Stimulated activated CD8-positive, alpha-beta memory T cell treated with anti-CD3 and anti-CD28 coated beads, Interleukin-4, amount 100 ng/mL, for 4 hours (primary cell): ENCODE data around the gene FBXO24.
A peak's percentile ranks its signal among the peaks of the same experiment; 100 is the strongest.

ENCODE experiments used
- DNase-seq, 2 donors: peaks; one replicate each; pipeline ENCODE4 v3.0.0-alpha.2; 2020; ENCODE audit warnings: low read depth in 2 of 2, low spot score in 1 of 2

FBXO24 gene

DNA sequence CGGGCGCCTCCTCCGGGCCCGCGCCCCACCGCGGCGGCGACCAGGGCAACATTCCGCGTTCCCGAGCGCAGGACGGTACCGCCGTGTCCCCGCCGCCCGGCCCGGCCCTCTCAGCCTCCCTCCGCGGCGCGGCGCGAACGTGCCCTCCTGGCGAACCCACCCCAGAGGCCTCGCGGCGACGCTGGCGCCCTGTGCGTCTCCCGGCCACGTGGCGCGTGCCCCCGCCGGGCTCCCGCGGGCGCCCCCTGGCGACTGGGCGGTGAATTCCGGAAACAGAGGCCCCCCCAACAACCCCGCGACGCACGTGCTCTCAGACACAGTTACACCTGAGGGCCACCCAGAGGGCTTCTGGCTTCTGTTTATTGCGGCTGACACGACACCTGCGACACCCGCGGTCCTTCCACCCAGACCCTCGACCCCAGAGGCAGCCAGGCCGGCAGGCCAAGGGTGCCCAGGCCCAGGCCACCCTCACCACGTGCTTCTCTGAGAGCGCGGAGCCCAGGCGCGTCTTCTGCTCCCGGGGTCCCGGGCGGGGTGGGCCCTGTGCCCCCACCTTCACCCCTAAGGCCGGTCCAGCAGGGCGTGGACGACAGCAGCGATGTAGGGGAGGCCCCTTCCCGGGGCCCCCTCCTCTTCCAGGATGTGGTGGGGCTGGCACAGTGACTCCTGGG is 12.3 kb upstream of the FBXO24 start, which contains the start of gene SAP25:
SAP25 (minus strand) TSS at position 210 of the 671 bp plus-strand sequence; CDS start at position 52, 158 bp downstream.
- DNase-seq = no peak

GRCh38 chr7:100574362-100575205 is 11.5 kb upstream of the FBXO24 start:
- no peak for DNase-seq

DNA sequence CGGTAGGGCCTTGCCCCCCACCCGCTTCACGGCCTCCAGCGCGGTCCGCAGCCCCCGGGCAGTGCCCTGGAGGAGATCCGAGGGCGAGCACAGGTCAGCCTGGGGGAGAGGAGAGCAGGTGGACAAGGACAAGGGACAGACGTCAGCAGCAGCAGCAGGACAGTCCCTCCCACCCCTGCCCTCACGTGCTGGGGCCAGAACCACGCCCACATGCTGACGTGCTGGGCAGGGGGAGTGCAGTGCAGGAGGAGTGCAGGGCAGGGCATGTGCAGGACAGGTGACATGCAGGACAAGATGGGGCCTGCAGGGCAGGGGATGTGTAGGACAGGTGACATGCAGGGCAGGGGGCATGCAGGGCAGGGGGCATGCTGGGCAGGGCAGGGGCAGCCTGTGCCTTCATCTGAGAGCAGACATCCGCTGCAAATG is 10.9 kb upstream of the FBXO24 start:
- no peak for DNase-seq

DNA sequence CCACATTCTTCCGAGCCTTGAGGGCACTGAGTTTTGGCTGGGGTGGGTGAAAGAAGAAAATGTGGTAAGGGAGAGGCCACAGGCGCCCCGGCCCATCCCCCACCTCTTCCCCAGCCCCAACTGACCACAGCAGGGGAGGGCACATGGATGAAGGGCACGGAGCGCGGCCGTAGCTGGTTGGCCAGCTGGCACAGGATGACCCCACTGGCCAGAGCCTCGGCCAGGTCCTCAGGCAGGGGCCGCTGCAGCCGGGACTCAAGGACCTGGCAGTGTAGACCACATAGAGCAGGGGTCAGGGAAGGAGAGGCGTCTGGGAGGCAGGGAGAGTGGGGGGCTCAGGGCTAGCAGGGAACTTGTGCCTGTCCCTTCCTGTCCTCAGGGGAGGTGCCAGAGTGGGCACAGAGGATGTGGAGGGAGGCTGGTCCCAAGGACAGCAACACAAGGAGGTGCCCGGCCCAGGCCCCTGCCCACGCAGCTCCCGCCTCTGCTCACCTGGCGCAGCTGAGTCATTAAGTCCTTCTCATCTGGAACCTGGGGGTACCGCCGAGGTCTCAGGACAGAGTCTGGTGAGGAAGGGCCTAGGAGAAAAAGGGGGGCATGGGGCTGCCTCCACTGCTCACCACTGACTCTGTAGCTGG is 10.3 kb upstream of the FBXO24 start:
- DNase-seq = no peak

DNA sequence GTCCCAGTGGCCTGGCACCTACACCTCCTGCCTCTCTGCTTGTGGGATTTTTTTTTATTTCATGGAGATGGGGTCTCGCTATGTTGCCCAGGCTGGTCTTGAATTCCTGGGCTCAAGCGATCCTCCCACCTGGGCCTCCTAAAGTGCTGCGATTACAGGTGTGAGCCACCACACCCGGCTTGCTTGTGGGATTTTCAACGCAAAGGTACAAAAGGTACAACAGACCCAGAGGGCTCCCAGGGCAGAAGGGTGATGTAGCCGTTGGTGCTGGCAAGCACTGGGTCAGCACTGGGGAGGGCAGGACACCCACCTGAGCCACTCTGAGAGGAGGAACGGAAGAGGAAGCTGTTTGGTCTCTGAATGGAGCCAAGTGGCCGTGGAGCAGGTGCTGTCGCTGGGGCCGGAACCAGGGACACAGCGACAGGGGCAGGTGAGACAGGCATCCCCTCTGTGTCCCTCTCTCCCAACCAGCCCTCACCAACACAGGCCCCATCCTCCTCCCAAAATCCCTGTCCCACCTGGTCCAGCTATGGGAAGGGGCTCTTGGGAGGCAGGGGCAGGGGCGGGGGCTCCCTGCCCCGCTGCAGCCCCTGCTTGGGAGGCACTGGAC is 9.6 kb upstream of the FBXO24 start:
- DNase-seq = no peak

DNA sequence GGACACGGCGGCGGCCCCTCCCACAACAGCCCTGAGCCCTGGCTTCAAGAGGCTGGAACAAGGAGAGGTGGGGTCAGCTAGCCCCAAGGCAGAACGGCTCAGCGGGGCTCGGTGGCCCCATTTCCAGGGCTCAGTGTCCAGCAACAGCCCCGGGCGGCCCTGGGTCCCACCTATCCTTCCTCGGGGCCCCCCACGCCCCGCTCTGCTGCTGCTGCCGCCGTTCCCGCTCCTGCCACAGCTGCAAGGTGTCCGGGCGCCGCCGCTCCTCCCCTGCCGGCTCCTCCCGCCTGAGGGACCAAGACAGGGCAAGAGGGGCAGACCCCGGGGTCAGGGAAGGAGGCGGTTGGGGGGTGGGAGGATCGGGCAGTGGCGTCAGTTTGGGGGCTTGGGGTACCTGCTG is 9.0 kb upstream of the FBXO24 start:
- no peak for DNase-seq

DNA sequence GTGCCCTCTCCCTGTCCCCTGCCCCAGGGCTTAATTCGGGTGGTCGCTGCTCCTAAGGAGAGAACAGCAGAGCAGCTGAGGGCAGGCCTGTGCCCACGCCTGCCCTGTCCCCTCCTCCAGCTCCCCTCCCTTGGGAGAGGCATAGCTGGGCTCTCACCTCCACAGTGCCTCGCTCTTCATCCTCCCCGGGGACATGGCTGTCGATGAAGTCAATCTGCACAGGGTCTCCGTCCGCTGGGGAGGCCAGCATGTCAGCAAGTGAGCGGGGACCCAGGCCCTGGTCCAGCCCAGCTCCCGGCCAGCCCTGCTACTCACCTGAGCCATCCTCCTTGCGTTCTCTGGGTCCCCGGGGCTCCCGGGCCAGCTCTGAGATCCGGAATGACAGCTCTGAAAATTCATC is 8.6 kb upstream of the FBXO24 start:
- no peak for DNase-seq

DNA sequence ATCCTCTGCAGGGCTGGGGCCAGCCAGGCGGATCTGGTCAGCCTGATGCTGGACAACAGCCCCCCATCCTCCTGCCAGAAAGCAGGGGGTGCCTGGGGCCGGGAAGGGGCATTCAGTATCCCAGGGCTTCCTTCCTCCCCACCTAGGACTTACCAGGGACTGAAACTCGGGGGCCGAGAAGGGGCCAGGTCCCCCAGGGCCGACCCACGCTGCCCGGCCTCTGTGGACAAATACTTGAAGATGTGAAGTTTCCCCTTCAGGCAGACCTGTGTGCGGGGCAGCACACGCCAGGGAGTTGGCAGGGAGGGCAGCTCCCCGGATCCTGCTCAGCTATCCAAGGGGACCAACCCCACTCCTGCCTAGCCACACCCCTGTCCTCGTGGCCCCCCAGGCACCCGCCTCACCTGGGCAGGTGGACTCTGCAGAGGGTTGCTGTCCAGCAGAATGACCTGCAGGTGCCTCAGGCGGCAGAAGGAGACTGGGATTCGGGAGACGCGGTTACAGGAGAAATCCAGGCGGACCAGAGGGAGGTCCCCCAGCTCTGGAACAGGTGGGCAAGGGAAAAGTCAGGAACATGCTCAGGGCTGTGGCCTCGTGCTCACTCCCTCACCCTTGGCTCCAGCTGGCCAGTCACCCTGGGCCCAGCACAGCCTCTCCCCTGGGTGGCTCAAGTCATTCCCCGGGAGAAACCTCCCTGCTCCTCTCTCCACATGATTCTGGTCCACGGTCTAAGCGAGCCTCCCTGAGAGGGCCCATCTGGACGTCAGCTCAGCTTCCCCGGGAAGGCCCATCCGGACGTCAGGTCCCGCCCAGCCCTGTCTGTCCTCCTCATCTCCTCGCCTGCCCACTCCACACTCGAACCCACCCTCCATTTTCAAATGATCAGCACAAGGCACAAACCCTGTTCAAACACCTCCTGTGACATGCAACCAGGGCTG is 7.6 kb upstream of the FBXO24 start:
- no peak for DNase-seq

GRCh38 chr7:100580466-100581283 is 5.5 kb upstream of the FBXO24 start:
- DNase-seq = no peak

- no peak for DNase-seq
These were observed 4.0 kb upstream of the FBXO24 start for GRCh38 chr7:100582041-100582579.

DNA sequence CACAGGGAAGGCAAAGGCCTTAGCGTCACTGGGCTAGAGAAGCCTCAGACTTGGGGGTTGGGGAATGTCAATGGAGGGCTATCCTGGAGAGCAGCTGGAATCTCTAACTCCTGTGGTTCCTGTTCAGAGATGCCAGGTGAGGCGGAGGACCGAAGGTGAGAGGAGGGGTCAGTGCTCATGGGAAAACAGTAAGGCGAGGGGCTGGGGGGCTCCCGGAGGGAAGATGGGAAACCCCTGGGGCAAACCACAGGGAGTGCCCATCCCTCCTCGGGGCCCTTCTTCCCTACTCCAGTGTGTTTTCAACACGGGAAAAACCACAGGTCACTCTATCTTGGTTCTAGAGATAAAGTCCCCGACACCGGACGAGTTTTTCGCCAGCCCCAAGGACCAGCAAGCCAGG is 3.5 kb upstream of the FBXO24 start:
- no peak for DNase-seq

DNA sequence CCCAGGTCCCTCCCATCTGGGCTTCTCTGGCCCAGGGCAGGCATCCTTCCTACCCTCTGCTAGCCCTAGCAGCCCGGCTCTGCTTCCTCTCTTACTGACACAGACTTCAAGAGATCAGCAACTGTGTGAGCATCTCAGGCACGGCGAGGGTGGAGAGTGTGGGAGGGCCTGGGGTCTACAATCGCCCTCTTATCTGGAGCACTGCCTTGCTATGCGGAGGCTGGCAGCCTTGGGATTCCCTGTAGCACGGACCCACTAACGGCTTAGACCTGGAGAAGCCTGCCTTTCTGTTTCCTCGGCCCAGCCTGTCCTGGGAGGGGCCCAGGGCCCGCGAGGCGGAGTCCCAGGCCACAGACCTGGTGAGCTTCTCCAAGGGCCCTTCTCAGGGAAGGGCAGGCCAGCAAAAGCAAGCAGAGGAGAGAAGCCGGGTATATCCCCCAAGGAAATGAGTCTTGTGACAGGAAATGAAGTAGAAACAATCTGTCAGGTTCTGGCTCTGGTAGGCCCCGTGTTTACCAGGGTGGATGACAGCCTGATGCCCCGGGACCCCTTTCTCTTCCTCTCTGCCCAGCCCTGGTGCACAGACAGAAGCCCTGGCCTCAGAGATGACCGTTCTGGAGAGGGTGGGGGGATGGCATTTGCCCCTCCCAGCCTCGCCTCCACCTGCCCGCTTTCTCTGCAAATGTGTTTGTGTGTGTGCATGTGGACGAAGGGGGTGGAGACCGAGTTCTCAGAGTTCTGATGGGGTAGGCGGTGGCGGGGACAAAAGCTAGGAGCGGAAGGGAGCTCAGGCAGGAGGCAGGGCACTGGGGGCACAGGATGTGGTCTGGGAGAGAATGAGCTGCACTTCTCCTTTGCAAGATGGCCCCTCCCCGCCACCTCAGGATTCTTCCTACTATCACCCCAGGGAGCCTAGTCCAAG is 2.7 kb upstream of the FBXO24 start:
- peak in 1 of 2 donors; percentile 36 for DNase-seq

- no peak for DNase-seq
These were observed 2.0 kb upstream of the FBXO24 start for GRCh38 chr7:100584054-100584682.

DNA sequence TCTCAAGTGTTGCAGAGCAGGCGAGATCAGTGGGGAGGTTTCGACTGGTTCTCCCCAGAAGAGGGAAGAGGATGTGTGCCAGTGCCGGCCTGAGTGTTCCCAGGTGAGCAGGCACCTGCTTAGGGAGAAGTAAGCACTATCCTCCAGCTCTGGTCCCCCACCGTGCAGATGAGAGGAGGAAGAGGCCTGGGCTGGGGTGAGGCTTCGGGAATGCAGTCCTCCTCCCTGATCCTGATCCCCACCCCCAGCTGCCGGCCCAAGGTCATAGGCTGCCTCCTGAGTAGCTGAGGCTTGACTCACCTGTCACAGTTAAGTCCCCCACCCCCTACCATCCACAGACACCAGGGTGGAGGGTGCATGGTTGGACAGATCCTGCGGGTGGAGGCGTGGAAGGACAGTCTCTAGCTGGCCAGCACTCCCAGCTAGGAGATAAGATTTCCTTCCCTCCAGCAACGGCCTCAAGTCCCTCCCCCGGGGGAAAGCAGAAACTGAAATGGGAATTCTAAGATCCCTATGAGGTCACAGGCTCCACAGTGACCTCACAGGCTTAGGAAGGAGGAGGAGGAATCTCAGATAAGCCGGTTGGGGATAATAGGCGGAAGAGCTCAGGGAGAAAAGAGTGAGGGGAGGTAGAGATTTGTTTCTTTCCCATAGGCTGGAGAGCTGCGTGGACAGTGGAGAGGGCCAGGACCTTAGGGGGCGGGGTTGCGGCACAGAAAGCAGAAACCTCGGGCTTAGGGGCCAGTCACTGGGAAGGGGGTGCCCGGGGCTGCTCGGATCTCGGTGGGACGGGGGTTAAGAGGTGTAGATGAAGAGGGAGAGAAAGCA is 1.2 kb upstream of the FBXO24 start:
- no peak for DNase-seq

GRCh38 chr7:100585511-100586265 is 440 bp upstream of the FBXO24 start, which contains the start of gene LRCH4:
Gene LRCH4, minus strand, starts transcription at chr7:100586129. Its CDS starts 29 bp downstream, at chr7:100586100.
- DNase-seq = no peak

GRCh38 chr7:100588438-100588837 is 2.3 kb downstream of the FBXO24 start:
- DNase-seq = no peak
